HCT116 (cell line): ENCODE data around the gene SLC4A7. TPM values are rescaled to one million over a fixed set of nuclear protein-coding genes. Genes with fewer than 3 reads are reported as not detected.

Source experiments
- ATAC-seq: fragments of 200-7000 bp; cut with Tn5 transposase; 2 replicates; pipeline ENCODE4 v1.9.1; 2020; ENCODE audit warnings: mild to moderate bottlenecking, moderate library complexity
- BruUV-seq: library from RNA; stranded (reverse); fragments of 400-500 nt; replicated peaks from 2 replicates; lab custom pipeline; 2021; lab: Mats Ljungman, UMichigan
- CTCF ChIA-PET: fragments of 300-600 bp; sonication (Branson Sonifier 250); formaldehyde crosslinking; loops from one replicate; lab custom pipeline; 2021; ENCODE audit warnings: antibody characterized with exemption; lab: Charles Lee
- POLR2A ChIA-PET: fragments of 300-600, 350-600 bp; sonication (Branson Sonifier 250); formaldehyde crosslinking; loops from one replicate; lab custom pipeline; 2021; ENCODE audit warnings: antibody characterized with exemption; lab: Charles Lee
- RAD21 ChIA-PET, 2 experiments: fragments of 300-600 bp; sonication (Branson Sonifier 250); formaldehyde crosslinking; loops; one replicate each; lab custom pipeline; 2023; ENCODE audit warnings: low total read pairs in 2 of 2; ENCODE audit not compliant: uncharacterized antibody in 2 of 2, unreplicated experiment in 2 of 2, low non-redundant PET in 1 of 2; lab: Charles Lee
- DNase-seq: peaks from one replicate; pipeline ENCODE4 v3.0.0-alpha.2; 2010; ENCODE audit warnings: low read depth, low spot score
- H2AFZ ChIP-seq: fragments of 200-600 bp; shearing (Covaris generic), sonication (generic); 2 replicates; pipeline ENCODE4 v1.6.1; 2017; ENCODE audit warnings: low read depth, mixed run types, mixed read lengths, antibody characterized with exemption, low read length; ENCODE audit not compliant: poor library complexity, severe bottlenecking
- H3K27ac ChIP-seq: 2 replicates; pipeline ENCODE4 v1.5.1; 2012; ENCODE audit warnings: low read depth, low read length
- H3K27me3 ChIP-seq: fragments of 200-600 bp; sonication (generic); 2 replicates; pipeline ENCODE4 v1.6.1; 2016; ENCODE audit warnings: mixed run types, low read length, mixed read lengths; ENCODE audit not compliant: insufficient read depth
- H3K36me3 ChIP-seq, 2 experiments: fragments of 200-500 bp in 1 of 2; fragments of 200-600 bp in 1 of 2; sonication (Bioruptor generic) in 1 of 2; sonication (generic) in 1 of 2; 2 replicates each; pipeline versions ENCODE4 v1.5.1 to v1.6.1; 2014 to 2016; ENCODE audit warnings: low read length in 2 of 2, inconsistent platforms in 1 of 2, mixed read lengths in 1 of 2, mixed run types in 1 of 2; ENCODE audit not compliant: insufficient read depth in 2 of 2, control insufficient read depth in 1 of 2
- H3K4me1 ChIP-seq, 2 experiments: fragments of 200-600 bp in 1 of 2; sonication (generic) in 1 of 2; 2 replicates each; pipeline versions ENCODE4 v1.5.1 to v1.6.1; 2012 to 2017; ENCODE audit warnings: low read length in 2 of 2, inconsistent platforms in 1 of 2, mild to moderate bottlenecking in 1 of 2, mixed read lengths in 1 of 2, mixed run types in 1 of 2, moderate library complexity in 1 of 2; ENCODE audit not compliant: insufficient read depth in 2 of 2, control insufficient read depth in 1 of 2
- H3K4me2 ChIP-seq: fragments of 200-600 bp; sonication (generic); 2 replicates; pipeline ENCODE4 v1.6.1; 2017; ENCODE audit warnings: mixed run types, low read length, mixed read lengths
- H3K4me3 ChIP-seq, 2 experiments: fragments of 200-600 bp in 1 of 2; sonication (generic) in 1 of 2; replicated peaks in 1 of 2; 2 replicates each; pipeline ENCODE4 v1.5.1; 2011 to 2016; ENCODE audit warnings: low read length in 2 of 2, control low read depth in 1 of 2, low read depth in 1 of 2, mild to moderate bottlenecking in 1 of 2, mixed read lengths in 1 of 2, mixed run types in 1 of 2
- H3K79me2 ChIP-seq: fragments of 200-600 bp; sonication (generic); 2 replicates; pipeline ENCODE4 v1.6.1; 2017; ENCODE audit warnings: mild to moderate bottlenecking, mixed run types, low read length, moderate library complexity, mixed read lengths; ENCODE audit not compliant: insufficient read depth
- H3K9ac ChIP-seq: fragments of 200-600 bp; sonication (generic); 2 replicates; pipeline ENCODE4 v1.6.1; 2016; ENCODE audit warnings: low read length, mixed read lengths
- H3K9me2 ChIP-seq: fragments of 200-600 bp; sonication (generic), shearing (Covaris generic); 2 replicates; pipeline ENCODE4 v1.6.1; 2017; ENCODE audit warnings: mixed run types, mild to moderate bottlenecking, moderate library complexity; ENCODE audit not compliant: insufficient read depth
- H3K9me3 ChIP-seq, 2 experiments: fragments of 200-500 bp in 1 of 2; fragments of 200-600 bp in 1 of 2; sonication (Bioruptor generic) in 1 of 2; sonication (generic) in 1 of 2; 2 replicates each; pipeline ENCODE4 v1.6.1; 2014 to 2017; ENCODE audit warnings: low read length in 2 of 2, mixed read lengths in 2 of 2, inconsistent platforms in 1 of 2, low read depth in 1 of 2, mild to moderate bottlenecking in 1 of 2, mixed run types in 1 of 2, moderate library complexity in 1 of 2; ENCODE audit not compliant: control insufficient read depth in 1 of 2, insufficient read depth in 1 of 2
- H4K20me1 ChIP-seq: fragments of 200-600 bp; sonication (generic), shearing (Covaris generic); 2 replicates; pipeline ENCODE4 v1.6.1; 2017; ENCODE audit warnings: mixed run types, mild to moderate bottlenecking, moderate library complexity; ENCODE audit not compliant: insufficient read depth
- ATF3 ChIP-seq: IDR thresholded peaks from 2 replicates; pipeline ENCODE4 v1.6.1; 2012
- CBX3 ChIP-seq: IDR thresholded peaks from 2 replicates; pipeline ENCODE4 v1.6.1; 2012; ENCODE audit warnings: low read depth
- CEBPB ChIP-seq: IDR thresholded peaks from 2 replicates; pipeline ENCODE4 v1.6.1; 2012; ENCODE audit warnings: low read depth
- CTCF ChIP-seq, 3 experiments: fragments of 200-600 bp in 1 of 3; sonication (generic) in 1 of 3; IDR thresholded peaks in 2 of 3; conservative IDR thresholded peaks in 1 of 3; 2 replicates each; pipeline ENCODE4 v1.5.1; 2012 to 2017; ENCODE audit warnings: low read depth in 2 of 3, low read length in 2 of 3, antibody characterized with exemption in 1 of 3, borderline replicate concordance in 1 of 3, control low read depth in 1 of 3, mild to moderate bottlenecking in 1 of 3, mixed read lengths in 1 of 3, mixed run types in 1 of 3, moderate library complexity in 1 of 3; ENCODE audit not compliant: insufficient read depth in 1 of 3
- EGR1 ChIP-seq: IDR thresholded peaks from 2 replicates; pipeline ENCODE4 v1.6.1; 2012; ENCODE audit warnings: low read depth
- ELF1 ChIP-seq: IDR thresholded peaks from 2 replicates; pipeline ENCODE4 v1.6.1; 2012; ENCODE audit warnings: low read depth, borderline replicate concordance
- EZH2 ChIP-seq: fragments of 200-600 bp; sonication (generic); IDR thresholded peaks from 2 replicates; pipeline ENCODE4 v1.6.1; 2017; ENCODE audit warnings: antibody characterized with exemption, mixed run types
- EZH2phosphoT487 ChIP-seq: fragments of 200-600 bp; IDR thresholded peaks from 2 replicates; pipeline ENCODE4 v1.6.1; 2018; ENCODE audit warnings: antibody characterized with exemption, borderline replicate concordance
- FOSL1 ChIP-seq: IDR thresholded peaks from 2 replicates; pipeline ENCODE4 v1.6.1; 2012; ENCODE audit warnings: low read depth
- JUND ChIP-seq: IDR thresholded peaks from 2 replicates; pipeline ENCODE4 v1.6.1; 2012
- MAX ChIP-seq: IDR thresholded peaks from 2 replicates; pipeline ENCODE4 v1.6.1; 2012
- RAD21 ChIP-seq: IDR thresholded peaks from 2 replicates; pipeline ENCODE4 v1.6.1; 2012; ENCODE audit warnings: low read depth, mild to moderate bottlenecking
- SRF ChIP-seq: IDR thresholded peaks from 2 replicates; pipeline ENCODE4 v1.6.1; 2012; ENCODE audit warnings: low read depth
- TCF7L2 ChIP-seq: IDR thresholded peaks from 2 replicates; pipeline ENCODE4 v1.7.0; 2011; ENCODE audit warnings: borderline replicate concordance, inconsistent platforms; ENCODE audit not compliant: insufficient read depth, insufficient read length; ENCODE audit errors: extremely low read depth
- YY1 ChIP-seq: IDR thresholded peaks from 2 replicates; pipeline ENCODE4 v1.6.1; 2011; ENCODE audit warnings: low read length, low read depth, moderate library complexity, mild to moderate bottlenecking; ENCODE audit not compliant: insufficient replicate concordance; ENCODE audit errors: extremely low read depth
- ZBTB33 ChIP-seq: IDR thresholded peaks from 2 replicates; pipeline ENCODE4 v1.6.1; 2011; ENCODE audit warnings: mild to moderate bottlenecking, low read length, moderate library complexity; ENCODE audit not compliant: insufficient replicate concordance; ENCODE audit errors: extremely low read depth
- ZFX ChIP-seq: fragments of 450-650 bp; IDR thresholded peaks from 2 replicates; pipeline ENCODE4 v1.6.1; 2017
- ZNF274 ChIP-seq: fragments of 200-500 bp; sonication (Bioruptor generic); IDR thresholded peaks from 2 replicates; pipeline ENCODE4 v1.6.1; 2014; ENCODE audit warnings: mild to moderate bottlenecking, low read depth, low read length, inconsistent platforms
- intact Hi-C: fragments of 100-400 bp; cut with micrococcal nuclease; formaldehyde crosslinking; loops from 2 replicates; pipeline ENCODE4 v1.10.0; 2022
- total RNA-seq: library from RNA; stranded (reverse); gene quantifications from one replicate; pipeline ENCODE4 v1.2.1, GENCODE V29; 2021; ENCODE audit not compliant: unreplicated experiment

SLC4A7 gene
- total RNA-seq, 1 experiment from 2014 or later: 37.6 TPM

GRCh38 chr3:27451842-27452241, 32.3 kb downstream of the SLC4A7 start:
- no TSS peak for BruUV-seq
- H3K36me3 ChIP-seq: no peaks in the 10 kb centered on the region; a peak in 1 of 4 replicates
- CTCF ChIA-PET: no interaction called here
- no peaks in the 10 kb centered on the region for H3K27me3 ChIP-seq
- RAD21 ChIA-PET: no interaction called here
- no peak overlapping the region for H3K4me2 ChIP-seq
- intact Hi-C loops: no loop called here
- H3K9me3 ChIP-seq: no peaks in the 10 kb centered on the region
- H3K27ac ChIP-seq: no peak overlapping the region
- POLR2A ChIA-PET: no interaction called here
- no peak overlapping the region for H3K9ac ChIP-seq
- peaks cover 5% of the 10 kb centered on the region; the same call in 1 of the 2 replicates for H4K20me1 ChIP-seq
- peaks cover 66% of the 10 kb centered on the region for H3K79me2 ChIP-seq
- ATAC-seq: no peak
- DNase-seq: no peak
- no peak for TF ChIP-seq TCF7L2
- TF ChIP-seq CEBPB: no peak
- TF ChIP-seq ZFX: no peak
- TF ChIP-seq MAX: no peak
- no peak overlapping the region for H2AFZ ChIP-seq
- H3K4me1 ChIP-seq: peaks cover 0 to 19% of the 10 kb centered on the region in 2 experiments; a peak in 3 of 4 replicates
- H3K9me2 ChIP-seq: no peaks in the 10 kb centered on the region
- H3K4me3 ChIP-seq: no peak overlapping the region

- H3K27ac ChIP-seq: no peak overlapping the region
- H3K9me3 ChIP-seq: no peaks in the 10 kb centered on the region
- no TSS peak for BruUV-seq
- peaks cover 60% of the 10 kb centered on the region for H3K79me2 ChIP-seq
- no peak overlapping the region for H3K9ac ChIP-seq
- no peaks in the 10 kb centered on the region; a peak in 1 of 4 replicates for H3K36me3 ChIP-seq
- no peaks in the 10 kb centered on the region for H3K27me3 ChIP-seq
- H3K4me3 ChIP-seq: no peak overlapping the region
- peaks cover 5% of the 10 kb centered on the region; the same call in 1 of the 2 replicates for H4K20me1 ChIP-seq
- ChIA-PET RAD21 (no interaction called here), CTCF (no interaction called here), POLR2A (no interaction called here)
- DNase-seq (no peak), ATAC-seq (no peak)
- H3K4me2 ChIP-seq: no peak overlapping the region
- no peak overlapping the region for H2AFZ ChIP-seq
- no peaks in the 10 kb centered on the region for H3K9me2 ChIP-seq
- peaks cover 0 to 19% of the 10 kb centered on the region in 2 experiments; a peak in 3 of 4 replicates for H3K4me1 ChIP-seq
- TF ChIP-seq EZH2phosphoT487 (no peak), EZH2 (no peak), EGR1 (no peak), JUND (no peak), ZNF274 (no peak), RAD21 (no peak), CBX3 (no peak), CTCF (IDR thresholded peaks at IDR 0.05 in 2 of 3, conservative IDR thresholded peaks at IDR 0.05 in 1 of 3; ENCODE audit: borderline replicate concordance in 1 of 3, insufficient read depth in 1 of 3, low read depth in 2 of 3, low read length in 2 of 3) (no peak), FOSL1 (no peak), ATF3 (no peak), SRF (no peak), ZFX (no peak), CEBPB (no peak), ELF1 (no peak), YY1 (no peak), ZBTB33 (no peak)
- TF ChIP-seq, all 23 proteins: peak for 0
- intact Hi-C loops: no loop called here
These were observed 32.9 kb downstream of the SLC4A7 start for GRCh38 chr3:27451251-27451650.
